Measurements from ENCODE around the gene DACT3.

Gene DACT3

GRCh38 chr19:46623915-46624502 lies 37.0 kb downstream of the DACT3 start:
- Histone ChIP-seq H3K4me3 (peak overlapping the region; percentile 46 to 49), H3K27me3 (no peaks in the 10 kb centered on the region), H3K4me1 (peaks cover under 1 to 87% (median 78%) of the 10 kb centered on the region in 4 donors), H3K9me3 (no peaks in the 10 kb centered on the region), H3K27ac (peak overlapping the region; percentile 90 to 94), H3K36me3 (no peaks in the 10 kb centered on the region)
- TF ChIP-seq CTCF (IDR thresholded peaks at IDR 0.05) = no peak
- intact Hi-C loops (cut with DNase I; ENCODE audit: low total_unique reads) = no loop called here
- peak in 1 of 2 donors; percentile 70 for DNase-seq

GRCh38 chr19:46622118-46622446 lies 38.9 kb downstream of the DACT3 start:
- no peak for TF ChIP-seq CTCF (IDR thresholded peaks at IDR 0.05)
- peaks cover 7 to 96% (median 87%) of the 10 kb centered on the region in 4 donors for H3K4me1 ChIP-seq
- H3K4me3 ChIP-seq = peak overlapping the region; percentile 46 to 49
- H3K9me3 ChIP-seq = no peaks in the 10 kb centered on the region
- no peaks in the 10 kb centered on the region for H3K36me3 ChIP-seq
- intact Hi-C loops (cut with DNase I; ENCODE audit: low total_unique reads) = no loop called here
- peak overlapping the region; percentile 90 to 94 for H3K27ac ChIP-seq
- no peaks in the 10 kb centered on the region for H3K27me3 ChIP-seq
- DNase-seq = no peak

GRCh38 chr19:46621191-46622117 lies 39.5 kb downstream of the DACT3 start:
- H3K4me3 ChIP-seq = peak overlapping the region; percentile 46 to 49
- peaks cover 7 to 96% (median 87%) of the 10 kb centered on the region in 4 donors for H3K4me1 ChIP-seq
- TF ChIP-seq CTCF (IDR thresholded peaks at IDR 0.05) = peak in 1 of 2 experiments; percentile 18
- H3K9me3 ChIP-seq = no peaks in the 10 kb centered on the region
- intact Hi-C loops (cut with DNase I; ENCODE audit: low total_unique reads) = no loop called here
- H3K27me3 ChIP-seq = no peaks in the 10 kb centered on the region
- H3K27ac ChIP-seq = peak overlapping the region; percentile 90 to 94
- no peaks in the 10 kb centered on the region for H3K36me3 ChIP-seq
- DNase-seq = peak in 1 of 2 donors; percentile 71

GRCh38 chr19:46620716-46621115 lies 40.3 kb downstream of the DACT3 start:
- TF ChIP-seq CTCF (IDR thresholded peaks at IDR 0.05) = no peak
- Histone ChIP-seq H3K36me3 (no peaks in the 10 kb centered on the region), H3K4me3 (peak overlapping the region; percentile 46 to 49), H3K9me3 (no peaks in the 10 kb centered on the region), H3K4me1 (peaks cover 7 to 89% (median 80%) of the 10 kb centered on the region in 4 donors), H3K27ac (peak overlapping the region; percentile 90 to 94), H3K27me3 (no peaks in the 10 kb centered on the region)
- DNase-seq = peak in 1 of 2 donors; percentile 89
- intact Hi-C loops (cut with DNase I; ENCODE audit: low total_unique reads) = no loop called here

GRCh38 chr19:46620267-46620666 lies 40.7 kb downstream of the DACT3 start:
- Histone ChIP-seq H3K4me1 (peaks cover 7 to 85% (median 76%) of the 10 kb centered on the region in 4 donors), H3K36me3 (no peaks in the 10 kb centered on the region), H3K4me3 (peak overlapping the region in 1 of 2 donors; percentile 49), H3K27ac (peak overlapping the region; percentile 90 to 94), H3K9me3 (no peaks in the 10 kb centered on the region), H3K27me3 (no peaks in the 10 kb centered on the region)
- intact Hi-C loops (cut with DNase I; ENCODE audit: low total_unique reads) = no loop called here
- TF ChIP-seq CTCF (IDR thresholded peaks at IDR 0.05) = no peak
- no peak for DNase-seq

All from tibial artery (tissue), 4 donors.